ENCODE measurements around the gene PNPLA7.
A peak's percentile ranks its signal among the peaks of the same experiment; 100 is the strongest.

- TF ChIP-seq CTCF (IDR thresholded peaks at IDR 0.05 in 4 of 5, conservative IDR thresholded peaks at IDR 0.05 in 1 of 5) (no peak), POLR2A (IDR thresholded peaks at IDR 0.05) (peak in 1 of 2 donors; percentile 52)
Measured at GRCh38 chr9:137417161-137418021, 132.8 kb downstream of the PNPLA7 start.

All from gastrocnemius medialis (tissue), 4 donors.